Prostate gland (tissue), 2 donors: ENCODE results near the gene R3HDM4.

Experiments
- POLR2A ChIP-seq: fragments of 450-650 bp; IDR thresholded peaks from one replicate; pipeline ENCODE4 v1.6.1; 2016; ENCODE audit warnings: antibody characterized with exemption, mild to moderate bottlenecking
- POLR2AphosphoS5 ChIP-seq: sonication (generic); formaldehyde crosslinking; IDR thresholded peaks from one replicate; pipeline ENCODE4 v1.6.1; 2017; ENCODE audit warnings: antibody characterized with exemption
- TF ChIP-seq, protein P1 (sequence below), 4 experiments: fragments of 200-600 bp in 2 of 4; fragments of 450-650 bp in 2 of 4; sonication (generic) in 2 of 4; IDR thresholded peaks; 1 replicate in 3 of 4; 2 replicates in 1 of 4; pipeline ENCODE4 v1.5.1; 2016 to 2019; ENCODE audit warnings: antibody characterized with exemption in 4 of 4, mild to moderate bottlenecking in 2 of 4, moderate library complexity in 2 of 4

DNA sequence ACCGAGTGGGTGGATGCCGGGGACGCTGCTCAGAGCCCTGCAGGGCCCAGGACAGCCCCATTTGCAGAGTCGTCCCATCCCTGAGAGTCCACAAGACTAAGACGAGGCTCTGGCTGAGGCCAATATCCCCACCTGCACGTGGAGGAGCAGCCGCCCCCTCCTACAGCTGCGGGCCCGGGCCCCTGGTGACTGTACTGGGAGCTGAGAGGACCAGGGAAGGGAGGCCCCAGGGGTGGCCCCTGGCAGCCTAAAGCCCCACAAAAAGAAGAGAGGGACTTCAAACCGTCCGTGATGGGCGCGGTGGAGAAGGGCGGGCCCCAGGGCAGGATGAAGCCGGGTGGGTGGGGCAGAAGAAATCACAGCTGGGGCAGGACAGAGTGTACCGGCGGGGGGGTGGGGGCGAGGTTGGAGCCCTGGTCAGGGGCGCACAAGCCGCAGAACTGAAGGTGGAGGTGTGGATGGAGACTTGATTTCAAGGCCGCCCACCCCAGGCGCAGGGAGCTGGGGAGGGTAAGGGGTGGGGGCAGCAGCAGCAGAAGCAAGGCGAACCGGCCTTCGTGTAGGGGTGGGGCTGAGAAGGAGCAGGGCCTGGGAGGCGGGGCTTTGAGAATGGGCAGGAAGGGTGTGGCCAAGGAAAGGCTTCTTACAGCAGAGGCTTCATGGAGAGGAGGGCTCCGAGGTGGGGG is 40.6 kb downstream of the R3HDM4 start:
- TF ChIP-seq, protein P1, sequence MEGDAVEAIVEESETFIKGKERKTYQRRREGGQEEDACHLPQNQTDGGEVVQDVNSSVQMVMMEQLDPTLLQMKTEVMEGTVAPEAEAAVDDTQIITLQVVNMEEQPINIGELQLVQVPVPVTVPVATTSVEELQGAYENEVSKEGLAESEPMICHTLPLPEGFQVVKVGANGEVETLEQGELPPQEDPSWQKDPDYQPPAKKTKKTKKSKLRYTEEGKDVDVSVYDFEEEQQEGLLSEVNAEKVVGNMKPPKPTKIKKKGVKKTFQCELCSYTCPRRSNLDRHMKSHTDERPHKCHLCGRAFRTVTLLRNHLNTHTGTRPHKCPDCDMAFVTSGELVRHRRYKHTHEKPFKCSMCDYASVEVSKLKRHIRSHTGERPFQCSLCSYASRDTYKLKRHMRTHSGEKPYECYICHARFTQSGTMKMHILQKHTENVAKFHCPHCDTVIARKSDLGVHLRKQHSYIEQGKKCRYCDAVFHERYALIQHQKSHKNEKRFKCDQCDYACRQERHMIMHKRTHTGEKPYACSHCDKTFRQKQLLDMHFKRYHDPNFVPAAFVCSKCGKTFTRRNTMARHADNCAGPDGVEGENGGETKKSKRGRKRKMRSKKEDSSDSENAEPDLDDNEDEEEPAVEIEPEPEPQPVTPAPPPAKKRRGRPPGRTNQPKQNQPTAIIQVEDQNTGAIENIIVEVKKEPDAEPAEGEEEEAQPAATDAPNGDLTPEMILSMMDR (IDR thresholded peaks at IDR 0.05) = no peak
- no peak for TF ChIP-seq POLR2AphosphoS5
- TF ChIP-seq POLR2A = no peak
